ENCODE measurements around the gene TTLL13.

GRCh38 chr15:90239371-90239770, 10.0 kb upstream of the TTLL13 start:
- TF ChIP-seq SP2 (IDR thresholded peaks at IDR 0.05; ENCODE audit: extremely low read depth, low read depth, low read length, poor library complexity, severe bottlenecking) (no peak), RBM17 (IDR thresholded peaks at IDR 0.05; ENCODE audit: borderline replicate concordance, low read depth, low read length) (no peak), CREB1 (IDR thresholded peaks at IDR 0.05) (no peak), CREB1 (CRISPR knock-in tag; IDR thresholded peaks at IDR 0.05) (no peak), TFAM (CRISPR knock-in tag; conservative IDR thresholded peaks at IDR 0.05) (no peak), CTCF (IDR thresholded peaks at IDR 0.05 in 2 of 3, conservative IDR thresholded peaks at IDR 0.05 in 1 of 3; ENCODE audit: insufficient read depth in 2 of 3, low read depth in 1 of 3, low read length in 3 of 3) (no peak), MAFG (tag; conservative IDR thresholded peaks at IDR 0.05) (no peak), HDAC6 (IDR thresholded peaks at IDR 0.05; ENCODE audit: low read depth, low read length) (no peak), E2F5 (CRISPR knock-in tag; IDR thresholded peaks at IDR 0.05) (no peak)

Measured in K562 (cell line).